GM19438 (cell line): ENCODE results near the gene BACH2.
"Not testable (repeated sequence)": the region's sequence is repeated elsewhere in the genome, so short reads cannot be mapped to it uniquely, and the experiment has no call there.

Experiments
- ATAC-seq: cut with Tn5 transposase; IDR thresholded peaks from one replicate; pipeline ENCODE4 v1.9.1; 2021; ENCODE audit warnings: low read depth; ENCODE audit not compliant: unreplicated experiment

BACH2 gene

GRCh38 chr6:90296341-90297114 is at the start of gene BACH2:
TSS of gene BACH2 (minus strand) at chr6:90296843. CDS start at chr6:90008844, 287,999 bp downstream.
- peak; percentile 71 for ATAC-seq

- ATAC-seq, result no peak
These were observed 46.9 kb upstream of the BACH2 start for GRCh38 chr6:90343576-90343975.

GRCh38 chr6:90338409-90338808 is 41.8 kb upstream of the BACH2 start:
- ATAC-seq, result no peak

DNA sequence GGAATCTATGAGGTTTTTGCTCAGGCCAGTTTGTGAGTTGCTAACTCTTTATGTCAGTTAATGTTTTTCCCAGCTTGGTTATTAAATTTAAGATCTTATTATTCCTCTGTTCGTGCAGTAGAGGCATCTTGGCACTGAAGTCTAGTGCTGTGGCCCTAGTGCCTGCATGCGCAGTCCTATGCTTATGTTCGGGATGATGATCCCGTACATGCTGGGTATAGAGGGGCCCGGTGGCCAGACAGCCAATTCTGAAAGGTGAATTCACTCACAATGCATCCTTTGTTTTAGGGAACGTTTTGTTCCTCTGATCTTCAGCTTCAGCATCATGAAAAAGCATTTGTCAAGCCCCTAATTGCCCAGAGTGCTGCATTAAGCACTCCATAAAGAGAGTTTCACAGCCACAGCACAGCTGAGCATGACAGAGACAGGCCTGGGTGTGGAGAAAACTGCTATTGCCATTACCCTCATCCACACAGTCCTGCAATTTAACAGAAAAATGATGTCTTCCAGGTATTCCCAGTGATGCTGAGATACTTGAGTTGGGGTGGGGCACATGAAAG is 39.8 kb upstream of the BACH2 start:
- ATAC-seq, result no peak

DNA sequence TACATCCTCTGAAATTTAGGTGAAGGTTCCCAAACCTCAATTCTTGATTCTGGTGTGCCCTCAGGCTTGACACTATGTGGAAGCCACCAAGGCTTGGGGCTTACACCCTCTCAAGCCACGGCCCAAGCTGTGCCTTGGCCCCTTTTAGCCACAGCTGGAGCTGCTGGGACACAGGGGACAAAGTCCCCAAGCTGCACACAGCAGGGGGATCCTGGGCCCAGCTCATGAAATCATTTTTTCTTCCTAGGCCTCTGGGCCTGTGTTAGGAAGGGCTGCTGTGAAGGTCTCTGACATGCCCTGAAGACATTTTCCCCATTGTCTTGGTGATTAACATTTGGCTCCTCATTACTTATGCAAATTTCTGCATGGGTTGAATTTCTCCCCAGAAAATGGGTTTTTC is 37.3 kb upstream of the BACH2 start:
- ATAC-seq, result no peak

DNA sequence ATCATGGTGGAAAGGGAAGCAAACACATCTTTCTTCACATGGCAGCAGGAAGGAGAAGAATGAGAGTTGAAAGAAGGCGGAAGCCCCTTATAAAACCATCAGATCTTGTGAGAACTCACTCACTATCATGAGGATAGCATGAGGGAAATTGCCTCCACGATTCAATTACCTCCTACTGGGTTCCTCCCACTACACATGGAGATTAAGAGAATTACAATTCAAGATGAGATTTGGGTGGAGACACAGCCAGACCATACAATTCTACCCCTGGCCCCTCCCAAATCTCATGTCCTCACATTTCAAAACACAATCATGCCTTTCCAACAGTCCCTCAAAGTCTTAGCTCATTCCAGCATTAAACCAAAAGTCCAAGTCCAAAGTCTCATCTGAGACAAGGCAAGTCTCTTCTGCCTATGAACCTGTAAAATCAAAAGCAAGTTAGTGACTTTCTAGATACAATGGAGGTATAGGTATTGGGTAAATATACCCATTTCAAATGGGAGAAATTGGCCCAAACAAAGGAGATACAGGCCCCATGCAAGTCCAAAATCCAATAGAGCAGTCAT is 36.4 kb upstream of the BACH2 start:
- ATAC-seq, result not testable (repeated sequence)

DNA sequence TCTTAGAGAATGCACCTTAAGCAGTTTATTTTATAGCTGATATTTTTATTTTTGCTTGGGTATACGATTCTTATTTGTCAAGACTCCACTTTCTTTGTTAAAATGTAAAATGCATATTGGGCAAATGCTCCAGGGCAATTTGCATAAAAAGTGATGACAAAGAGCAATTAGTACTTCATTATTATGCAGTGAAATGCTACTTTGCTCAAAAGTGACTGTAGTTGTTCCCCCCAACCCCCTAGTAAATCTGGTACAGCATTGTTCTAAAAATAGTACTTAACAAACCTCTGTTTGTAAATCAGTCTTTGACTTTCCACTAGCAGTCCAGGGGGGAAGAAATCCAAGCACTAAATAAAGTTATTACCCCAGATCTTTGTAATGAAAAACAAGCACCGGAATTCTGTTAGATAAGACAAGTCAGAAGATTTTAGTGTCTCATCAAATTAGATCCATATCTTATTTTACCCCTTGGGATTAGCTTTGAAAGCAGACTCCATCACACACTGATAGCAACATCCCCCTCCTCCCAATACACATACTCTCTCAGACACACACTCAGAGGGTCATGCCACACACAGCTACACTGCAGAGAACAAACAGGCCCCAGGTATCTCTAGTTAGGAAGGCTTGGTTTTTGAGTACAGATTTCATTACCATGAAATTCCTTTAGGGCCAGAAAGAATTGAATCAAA is 32.9 kb upstream of the BACH2 start:
- no peak for ATAC-seq

GRCh38 chr6:90328004-90328403 is 31.4 kb upstream of the BACH2 start:
- no peak for ATAC-seq

- ATAC-seq, result no peak
These were observed 29.9 kb upstream of the BACH2 start for GRCh38 chr6:90326404-90327057.

DNA sequence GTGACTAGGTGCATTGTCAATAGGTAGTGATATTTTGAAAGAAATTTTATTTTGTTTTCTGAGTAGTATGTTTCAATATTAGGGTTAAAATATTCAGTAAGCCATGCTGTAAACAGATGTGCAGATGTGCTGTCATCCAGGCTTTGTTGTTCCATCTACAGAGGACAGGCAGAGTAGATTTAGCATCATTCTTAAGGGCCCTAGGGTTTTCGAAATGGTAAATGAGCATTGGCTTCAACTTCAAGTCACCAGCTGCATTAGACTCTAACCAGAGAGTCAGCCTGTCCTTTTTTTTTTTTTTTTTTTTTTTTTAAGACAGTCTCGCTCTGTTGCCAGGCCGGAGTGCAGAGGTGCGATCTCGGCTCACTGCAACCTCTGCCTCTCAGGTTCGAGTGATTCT is 27.1 kb upstream of the BACH2 start:
- no peak for ATAC-seq

- ATAC-seq, result no peak
These were observed 26.4 kb upstream of the BACH2 start for GRCh38 chr6:90322976-90323474.

- no peak for ATAC-seq
These were observed 23.5 kb upstream of the BACH2 start for GRCh38 chr6:90319979-90320685.

DNA sequence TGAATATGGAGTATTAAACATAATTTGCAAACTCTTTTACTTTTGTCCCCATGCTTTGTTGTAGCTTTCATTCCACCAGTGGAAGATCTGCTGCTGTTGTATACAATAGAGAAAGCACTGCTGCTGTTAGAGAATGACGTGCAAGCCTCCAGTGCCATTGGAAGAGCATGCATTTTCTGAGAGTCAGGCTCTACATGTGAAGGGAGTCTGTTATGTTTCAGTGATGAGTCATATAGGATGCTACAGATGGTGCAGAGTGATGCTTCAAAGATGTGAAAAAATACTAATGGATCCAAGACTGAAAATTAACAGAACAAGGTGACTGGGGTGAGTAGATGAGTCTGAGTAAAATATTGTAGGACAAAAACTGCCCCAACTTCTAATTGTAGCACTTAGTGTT is 22.4 kb upstream of the BACH2 start:
- ATAC-seq, result no peak

GRCh38 chr6:90315986-90316385 is 19.3 kb upstream of the BACH2 start:
- ATAC-seq, result no peak

DNA sequence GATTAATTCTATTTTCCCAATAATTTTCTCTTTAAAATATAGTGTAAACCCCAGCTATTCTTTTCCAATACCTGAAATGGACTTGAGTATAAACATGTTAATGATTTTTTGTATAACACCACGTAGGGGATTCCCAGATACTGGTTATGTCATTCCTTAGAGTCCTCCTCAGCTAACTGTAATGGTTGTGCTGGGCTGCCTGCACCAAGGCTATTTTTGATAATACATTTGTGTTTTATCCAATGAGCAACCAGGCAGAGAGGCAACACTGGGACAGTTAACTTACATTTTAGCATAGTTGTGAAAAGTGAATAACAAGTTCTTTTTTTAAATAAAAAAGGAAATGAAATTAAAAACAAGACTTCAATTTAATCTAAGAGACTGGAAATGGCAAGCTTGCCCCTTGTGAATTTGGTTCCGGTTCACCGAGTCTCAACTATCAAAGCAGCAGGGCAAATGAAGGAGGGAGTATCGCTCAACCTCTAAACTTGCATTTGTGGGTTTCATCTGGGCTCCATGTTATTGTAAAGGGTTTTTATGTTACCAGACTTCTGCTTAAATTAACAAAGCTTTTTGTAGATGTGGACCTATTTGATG is 18.8 kb upstream of the BACH2 start:
- no peak for ATAC-seq

DNA sequence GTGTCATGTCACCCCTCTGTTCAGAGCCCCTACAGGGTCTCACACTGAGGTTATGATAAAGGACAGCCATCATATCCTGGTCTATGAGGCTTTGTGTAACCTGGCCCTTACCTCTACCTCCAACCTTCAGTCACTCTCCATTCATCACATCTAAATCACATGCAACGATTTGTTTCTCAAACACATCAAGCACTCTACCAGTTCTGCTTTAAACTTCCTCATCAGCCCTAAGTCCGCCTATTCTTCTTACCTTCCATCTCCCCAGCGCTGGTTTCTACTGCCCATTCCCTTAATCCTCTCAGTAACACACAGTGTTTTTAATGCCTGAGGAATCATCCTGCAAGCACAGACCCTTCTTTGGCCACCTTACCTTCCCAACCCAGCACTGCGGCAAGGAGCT is 17.9 kb upstream of the BACH2 start:
- ATAC-seq, result no peak

DNA sequence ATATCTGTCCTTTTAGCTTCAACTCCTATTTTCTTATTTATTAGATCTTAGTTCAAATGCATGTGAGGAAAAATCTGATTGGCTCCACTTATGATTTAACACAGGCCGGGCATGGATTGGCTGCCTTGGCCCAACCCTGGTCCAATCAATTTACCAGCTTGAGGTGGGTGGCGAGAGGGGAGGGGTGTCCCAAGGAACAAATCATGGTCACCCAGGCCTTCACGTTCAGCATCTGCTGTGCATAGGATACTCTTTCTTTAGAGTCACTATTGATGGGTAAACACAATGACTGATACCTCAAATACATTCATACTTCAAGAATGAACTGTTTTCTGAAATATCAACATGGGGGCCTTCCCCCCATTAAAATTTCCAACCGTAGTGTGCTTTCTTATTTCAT is 14.9 kb upstream of the BACH2 start:
- ATAC-seq, result no peak

- no peak for ATAC-seq
These were observed 9.3 kb upstream of the BACH2 start for GRCh38 chr6:90305800-90306448.

GRCh38 chr6:90304308-90304707 is 7.7 kb upstream of the BACH2 start:
- no peak for ATAC-seq
